Stimulated activated CD8-positive, alpha-beta memory T cell treated with anti-CD3 and anti-CD28 coated beads, Interleukin-12 subunit alpha, Interleukin-12 subunit beta, amount 100 ng/mL, for 1 hour (primary cell): Measurements from ENCODE around the gene PHLDB2.

Experiments
- DNase-seq: peaks from one replicate; pipeline ENCODE4 v3.0.0-alpha.2; 2020; ENCODE audit warnings: low read depth

Gene PHLDB2

DNA sequence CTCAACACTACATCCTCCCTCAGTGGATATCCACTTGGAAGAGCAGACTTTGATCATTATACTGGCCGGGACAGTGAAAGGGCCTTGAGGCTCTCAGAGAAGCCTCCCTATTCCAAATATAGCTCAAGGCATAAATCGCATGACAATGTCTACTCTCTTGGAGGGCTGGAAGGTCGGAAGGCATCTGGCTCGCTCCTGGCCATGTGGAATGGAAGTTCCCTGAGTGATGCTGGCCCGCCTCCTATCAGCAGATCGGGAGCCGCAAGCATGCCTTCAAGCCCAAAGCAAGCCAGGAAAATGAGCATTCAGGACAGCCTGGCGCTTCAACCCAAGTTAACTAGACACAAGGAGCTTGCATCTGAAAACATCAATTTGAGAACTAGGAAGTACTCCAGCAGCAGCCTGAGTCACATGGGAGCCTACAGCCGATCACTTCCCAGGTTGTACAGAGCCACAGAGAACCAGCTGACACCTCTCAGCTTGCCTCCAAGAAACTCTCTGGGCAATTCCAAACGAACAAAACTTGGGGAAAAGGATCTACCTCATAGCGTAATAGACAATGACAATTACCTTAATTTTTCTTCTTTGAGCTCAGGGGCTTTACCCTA, 25.4 kb downstream of the PHLDB2 start:
- no peak for DNase-seq

DNA sequence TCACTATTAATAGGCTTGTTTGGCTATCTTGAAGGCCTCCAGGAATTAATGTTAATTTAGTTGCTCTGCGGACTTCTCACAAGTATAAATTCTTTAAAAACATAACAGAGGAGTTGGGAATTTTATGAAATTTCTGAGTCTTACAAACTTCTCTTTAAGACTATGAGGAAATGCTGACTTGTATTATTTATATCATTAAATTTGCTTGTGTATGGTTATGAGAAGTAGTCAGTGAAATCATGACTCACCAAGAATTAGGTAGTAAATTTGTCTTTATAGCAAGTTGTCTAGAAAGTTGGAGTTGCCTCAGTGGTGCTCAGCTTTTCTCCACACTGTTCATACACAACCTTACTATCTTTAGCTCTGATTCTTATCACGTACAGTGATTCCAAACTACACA, 26.5 kb downstream of the PHLDB2 start:
- DNase-seq: no peak

DNA sequence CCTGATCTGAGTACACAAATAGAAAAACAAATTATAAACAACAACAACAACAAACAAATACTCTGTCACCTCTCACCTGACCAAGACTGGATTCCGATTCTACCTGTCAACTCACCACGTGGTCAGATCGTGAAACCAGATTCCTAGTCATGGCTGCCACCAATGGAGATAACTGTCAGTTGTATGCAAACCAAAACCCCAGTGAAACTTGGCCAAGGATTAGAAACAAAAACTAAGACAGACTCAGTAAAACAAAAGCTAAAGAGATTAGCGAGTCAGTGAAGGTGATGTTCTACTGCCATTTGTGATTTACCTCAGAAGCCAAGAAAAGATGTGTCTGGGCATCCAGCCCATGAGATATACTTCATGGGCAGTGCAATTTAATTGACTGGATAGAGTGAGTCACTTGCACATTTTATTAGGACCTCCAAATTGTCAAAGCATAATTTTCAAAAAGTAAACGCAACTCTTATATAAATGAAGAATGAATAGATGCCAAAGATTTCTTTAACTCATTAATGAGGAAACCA, 31.1 kb downstream of the PHLDB2 start:
- DNase-seq: no peak

DNA sequence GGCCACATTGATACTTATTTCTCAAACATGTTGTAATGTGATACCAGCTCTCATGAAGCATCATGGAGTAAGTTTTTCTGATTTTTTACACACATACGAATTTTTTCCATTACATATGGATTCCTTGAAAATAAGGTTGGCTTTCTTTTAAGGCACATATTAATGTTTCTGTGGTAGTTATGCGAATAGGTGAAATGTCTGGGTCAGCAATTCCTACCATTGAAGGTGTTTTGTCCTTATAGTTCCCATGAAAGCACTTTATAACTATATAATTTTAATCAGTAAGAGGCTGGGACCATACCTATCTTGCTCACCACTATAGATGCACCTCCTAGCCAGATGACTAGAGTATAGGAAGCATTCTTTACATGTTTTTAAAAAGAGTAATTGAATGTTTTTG, 33.0 kb downstream of the PHLDB2 start:
- no peak for DNase-seq

DNA sequence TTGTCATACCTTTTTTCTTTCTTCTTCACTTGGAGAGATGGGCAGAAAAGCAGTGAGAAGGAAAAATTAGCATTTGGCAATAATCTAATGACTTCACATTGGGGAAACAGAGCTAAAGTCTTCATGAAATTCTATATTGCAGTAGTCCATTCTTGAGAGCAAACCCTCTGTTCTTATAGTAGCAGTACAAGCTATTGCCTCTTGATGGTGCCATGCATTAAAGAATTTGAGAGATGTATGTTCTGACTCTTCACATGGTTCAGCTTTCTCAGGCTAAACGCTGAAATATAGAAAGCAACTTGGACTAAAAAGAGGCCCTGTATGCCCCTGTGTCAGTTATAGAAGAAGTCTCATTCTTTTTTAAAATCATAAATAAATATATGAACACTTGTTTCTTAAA, 36.0 kb downstream of the PHLDB2 start:
- DNase-seq: no peak

DNA sequence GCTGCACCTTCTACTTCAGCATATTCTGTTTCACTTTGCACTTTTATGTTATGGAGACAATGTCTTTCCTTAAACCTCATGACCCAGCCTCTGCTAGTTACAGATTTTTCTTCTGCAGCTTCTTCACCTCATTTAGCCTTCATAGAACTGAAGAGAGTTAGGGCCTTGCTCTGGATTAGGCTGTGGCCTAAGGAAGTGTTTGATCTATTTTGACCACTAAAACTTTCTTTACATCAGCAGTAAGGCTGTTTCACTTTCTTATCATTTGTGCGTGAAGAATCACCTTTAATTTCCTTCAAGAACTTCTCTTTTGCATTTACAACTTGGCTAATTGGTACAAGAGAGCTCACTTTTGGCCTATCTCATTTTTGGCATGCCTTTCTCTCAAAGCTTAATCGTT, 40.9 kb downstream of the PHLDB2 start:
- no peak for DNase-seq

DNA sequence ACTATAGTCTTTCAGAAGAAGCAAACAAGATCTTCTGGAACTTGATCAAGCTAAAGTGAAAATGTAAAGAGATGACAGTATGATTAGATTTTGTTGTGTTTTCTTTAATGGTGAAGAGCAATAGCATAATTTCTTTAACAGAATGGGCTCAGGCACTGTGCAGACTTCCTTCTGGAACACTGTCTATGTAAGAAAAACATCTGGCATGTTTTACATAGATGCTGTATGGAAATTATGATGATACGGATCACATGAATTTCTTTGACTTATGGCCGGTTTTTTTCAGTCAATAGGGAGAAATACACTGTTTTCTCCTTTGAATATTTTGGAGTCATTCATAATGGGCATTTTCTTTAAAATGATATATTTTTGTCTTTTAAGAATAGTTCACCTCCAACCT, 42.6 kb downstream of the PHLDB2 start:
- DNase-seq: no peak

DNA sequence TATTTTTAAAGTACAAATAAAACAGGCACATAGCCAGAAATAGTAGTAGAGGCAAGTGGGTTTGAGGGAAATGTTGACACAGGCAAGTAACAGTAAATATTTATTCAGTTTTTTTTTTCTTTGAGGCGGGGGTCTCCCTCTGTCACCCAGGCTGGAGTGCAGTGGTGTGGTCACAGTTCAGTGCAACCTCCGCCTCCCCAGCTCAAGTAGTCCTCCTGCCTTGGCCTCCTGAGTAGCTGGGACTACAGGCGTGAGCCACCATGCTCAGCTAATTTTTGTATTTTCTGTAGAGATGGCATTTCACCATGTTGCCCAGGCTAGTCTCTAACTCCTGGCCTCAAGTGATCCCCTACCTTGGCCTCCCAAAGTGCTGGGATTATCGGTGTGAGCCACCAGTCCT, 43.5 kb downstream of the PHLDB2 start:
- no peak for DNase-seq

DNA sequence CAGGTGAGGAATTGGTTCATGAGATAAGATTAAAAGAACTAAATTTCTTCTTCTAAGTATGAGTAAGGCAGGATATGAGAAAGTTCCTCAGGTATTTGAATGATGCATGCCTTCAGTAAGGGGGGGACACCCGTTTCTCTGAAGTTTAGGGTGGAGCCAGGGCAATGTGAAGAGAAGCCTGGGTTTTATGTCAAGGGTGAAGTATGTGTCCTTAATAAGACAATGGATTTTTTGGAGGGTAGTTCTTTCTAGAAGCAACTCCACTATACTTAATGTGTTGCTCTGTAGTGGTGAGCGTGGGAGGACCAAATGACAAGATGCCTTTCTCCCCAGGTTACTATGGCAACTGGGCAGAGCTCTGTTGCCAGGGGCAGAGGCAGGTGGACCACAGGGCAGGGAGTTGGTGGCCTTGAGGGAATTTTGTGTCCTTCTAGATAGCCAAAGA, 44.0 kb downstream of the PHLDB2 start:
- DNase-seq: no peak

DNA sequence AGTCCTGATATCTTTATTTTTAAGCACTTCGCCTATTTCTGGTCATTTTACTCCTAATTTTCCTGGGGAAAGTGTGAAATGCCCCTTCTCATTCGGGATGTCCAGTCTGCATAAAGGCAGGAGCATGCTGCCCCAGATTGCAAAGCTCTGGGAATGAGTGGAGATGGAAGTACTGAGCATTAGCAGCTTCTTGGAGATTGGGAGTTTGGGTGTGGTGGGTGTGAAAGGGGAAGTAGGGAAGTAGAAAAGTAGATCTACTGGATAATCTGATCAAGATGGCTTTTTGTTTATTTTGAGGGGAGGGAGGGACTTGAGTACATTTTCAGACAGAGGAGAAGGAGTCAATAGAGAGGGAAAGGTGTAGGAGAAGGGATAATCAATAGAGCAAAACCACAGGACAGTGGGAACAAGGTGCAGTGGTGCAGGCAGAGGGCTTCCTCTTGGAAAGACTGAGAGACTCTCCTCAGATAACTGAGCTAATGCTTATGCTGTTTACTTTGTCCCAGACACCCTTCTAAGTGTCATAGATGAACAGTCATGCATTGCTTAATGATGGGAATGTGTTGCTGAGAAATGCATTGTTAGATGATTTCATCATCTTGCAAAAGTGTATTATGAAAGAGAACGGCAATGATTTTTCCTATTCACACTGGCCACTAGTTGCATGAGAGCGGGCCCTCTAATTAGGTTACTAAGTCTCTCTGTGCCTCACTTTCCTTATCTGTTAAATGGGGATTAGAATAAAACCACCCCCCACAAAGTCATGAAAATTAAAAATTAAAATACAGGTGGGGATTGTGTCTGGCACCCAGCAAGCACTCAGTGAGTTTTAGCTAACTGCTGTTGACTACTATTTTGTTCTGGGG, 45.5 kb downstream of the PHLDB2 start:
- DNase-seq: no peak

DNA sequence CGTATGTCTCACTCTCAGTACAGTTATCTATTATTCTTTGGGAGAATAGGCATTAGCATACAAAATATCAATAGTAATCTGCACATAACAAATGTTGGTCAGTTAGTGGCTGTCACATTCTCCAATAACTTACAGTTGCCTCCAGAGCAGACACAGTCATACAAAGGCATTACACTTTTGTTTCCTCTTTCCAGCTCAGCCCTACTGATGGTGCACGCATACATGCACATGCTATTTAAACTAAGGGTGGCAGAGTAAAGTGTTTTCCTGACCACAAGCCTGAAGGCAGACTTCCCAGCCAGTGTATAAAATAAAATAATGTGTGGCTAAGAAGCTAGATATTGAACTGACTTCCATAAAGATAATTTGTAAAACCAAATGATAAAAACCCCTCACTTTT, 47.6 kb downstream of the PHLDB2 start:
- DNase-seq: no peak

DNA sequence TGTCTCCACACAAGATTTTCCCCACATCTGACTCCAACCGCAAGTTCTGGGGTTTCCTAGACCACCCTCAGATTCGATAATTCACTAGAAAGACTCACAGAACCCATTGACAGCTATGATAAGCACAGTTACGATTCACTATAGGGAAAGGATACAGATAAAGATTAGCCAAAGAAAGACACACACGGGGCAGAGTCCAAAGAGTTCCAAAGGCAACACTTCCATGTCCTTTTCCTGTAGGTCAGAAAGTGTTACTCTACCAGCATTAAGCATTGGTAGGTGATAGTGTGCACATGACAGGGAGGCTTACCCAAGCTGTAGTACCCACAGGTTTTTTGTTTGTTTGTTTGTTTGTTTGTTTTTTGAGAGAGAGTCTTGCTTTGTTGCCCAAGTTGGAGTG, 48.1 kb downstream of the PHLDB2 start:
- no peak for DNase-seq

DNA sequence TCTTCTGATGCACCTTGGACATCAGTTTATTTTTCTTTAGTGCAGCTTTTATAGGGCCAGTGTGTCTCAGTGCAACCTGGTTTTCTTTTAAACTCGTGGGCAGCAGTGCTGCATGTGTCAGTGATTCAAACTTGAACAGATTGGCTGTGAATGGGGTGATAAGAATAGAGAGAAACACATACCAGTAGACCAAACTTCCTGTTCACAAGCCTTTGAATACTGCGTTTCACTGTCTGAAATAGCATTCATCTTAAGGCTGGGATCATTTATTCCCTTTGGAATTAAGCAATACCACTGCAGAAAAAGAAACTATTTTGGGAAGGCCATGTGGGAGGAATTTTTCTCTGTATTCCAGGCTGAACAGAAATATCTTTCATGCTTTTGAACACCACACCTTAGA, 51.7 kb downstream of the PHLDB2 start:
- no peak for DNase-seq

DNA sequence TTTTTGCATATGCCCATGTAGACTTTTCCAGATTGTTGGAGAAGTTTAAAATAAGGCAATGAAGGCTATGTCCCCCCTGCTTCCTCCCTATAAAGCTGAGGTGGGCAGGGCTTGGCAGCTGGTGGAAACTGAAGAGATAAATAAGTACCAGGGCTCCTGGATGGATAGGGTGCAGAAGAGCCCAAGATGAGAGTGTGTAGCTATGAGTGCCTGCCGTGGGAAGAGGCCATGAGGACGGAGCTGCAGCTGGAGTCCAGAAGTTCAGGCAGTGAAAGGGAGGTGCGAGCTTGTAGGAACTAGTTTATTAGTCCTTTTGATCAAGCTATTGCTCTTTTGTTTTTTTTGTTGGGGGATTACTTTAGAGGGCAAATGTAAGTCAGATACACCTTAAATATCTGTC, 52.4 kb downstream of the PHLDB2 start:
- DNase-seq: no peak

DNA sequence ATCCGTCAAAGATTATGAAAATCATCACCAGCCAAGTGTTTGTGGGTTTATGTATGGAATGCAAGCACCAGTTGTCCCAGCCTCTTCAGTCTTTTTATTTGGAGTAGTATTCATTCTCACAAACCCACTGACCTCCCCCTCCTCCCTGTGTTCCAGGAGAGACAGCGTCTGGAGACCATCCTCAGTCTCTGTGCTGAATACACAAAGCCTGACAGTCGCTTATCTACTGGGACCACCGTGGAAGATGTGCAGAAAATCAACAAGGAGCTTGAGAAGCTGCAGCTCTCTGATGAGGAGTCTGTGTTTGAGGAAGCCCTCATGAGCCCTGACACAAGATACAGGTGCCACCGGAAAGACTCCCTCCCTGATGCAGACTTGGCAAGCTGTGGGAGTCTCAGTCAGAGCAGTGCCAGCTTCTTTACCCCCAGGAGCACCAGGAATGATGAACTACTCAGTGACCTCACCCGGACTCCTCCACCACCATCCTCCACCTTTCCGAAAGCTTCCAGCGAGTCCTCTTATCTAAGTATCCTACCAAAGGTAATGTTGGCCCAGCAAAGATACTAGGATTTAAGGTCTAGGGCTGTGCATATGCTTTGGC, 54.2 kb downstream of the PHLDB2 start:
- DNase-seq: no peak

DNA sequence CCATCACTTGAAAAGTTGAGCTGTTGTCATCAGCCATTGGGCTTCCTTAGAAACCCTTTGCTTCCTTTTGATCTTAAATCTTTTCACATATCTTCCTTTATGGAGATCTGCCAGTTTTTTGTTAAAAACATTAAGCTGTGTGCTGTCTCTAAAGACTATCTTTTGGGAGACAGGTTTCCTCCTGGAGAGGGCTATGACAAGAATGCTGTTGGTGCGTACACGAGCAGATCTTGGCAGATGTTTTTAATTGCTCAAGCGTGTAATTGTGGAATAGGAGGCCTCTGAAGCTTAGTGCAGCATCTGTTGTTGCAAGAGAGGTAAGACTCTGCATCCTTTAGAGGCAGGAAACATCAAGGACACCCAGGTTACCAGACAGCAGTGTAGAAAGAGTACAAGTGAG, 56.8 kb downstream of the PHLDB2 start:
- DNase-seq: no peak

DNA sequence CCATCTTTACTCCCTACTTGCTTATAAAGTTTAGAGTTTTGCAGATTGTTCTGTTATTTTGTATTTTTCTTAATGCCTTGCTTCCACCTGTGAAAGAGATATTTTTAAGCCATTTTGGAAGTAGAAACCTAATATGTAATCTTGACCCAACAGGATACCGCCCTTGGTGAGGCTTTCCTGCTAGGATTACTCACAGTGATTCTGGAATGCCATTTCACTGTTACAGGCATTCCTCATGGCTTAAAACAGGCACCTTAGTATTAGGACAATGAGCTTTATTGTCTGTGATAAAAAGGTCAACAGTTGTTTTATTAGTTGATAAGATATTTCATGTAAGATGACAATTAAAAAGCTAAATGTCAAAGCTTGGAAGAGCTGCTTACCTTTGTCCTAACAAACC, 58.2 kb downstream of the PHLDB2 start:
- DNase-seq: no peak

DNA sequence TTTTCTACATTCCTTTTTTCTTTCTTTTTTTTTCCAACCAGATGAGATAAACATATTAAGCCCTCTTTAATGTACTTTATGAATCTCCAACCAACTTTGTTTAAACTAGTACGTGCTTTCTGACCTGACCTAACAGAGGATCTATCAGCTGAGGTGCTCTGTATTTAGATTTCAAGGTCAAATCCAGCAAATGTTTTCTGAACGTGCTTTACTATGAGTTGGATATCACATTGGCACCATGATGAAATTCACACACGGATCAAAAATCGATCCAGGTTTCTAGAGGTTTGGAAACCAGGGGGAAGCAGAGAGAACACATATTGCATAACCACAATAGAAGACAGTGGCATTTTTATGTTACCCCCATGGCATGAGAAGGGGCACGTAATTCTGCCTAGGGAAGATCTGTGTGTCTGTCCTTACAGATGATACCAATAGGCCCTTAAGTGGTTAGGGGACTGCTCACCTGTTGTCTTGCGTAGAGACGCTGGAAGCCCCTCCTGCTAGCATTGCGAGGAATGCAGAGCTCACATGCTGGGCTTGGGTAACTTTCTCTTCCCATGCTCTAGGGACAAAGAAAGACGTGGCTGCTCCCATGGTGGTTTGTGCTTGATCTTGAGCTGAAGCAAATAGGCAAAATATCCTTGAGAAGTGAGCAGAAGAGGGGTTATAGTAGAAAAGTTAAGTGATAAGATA, 60.5 kb downstream of the PHLDB2 start:
- DNase-seq: no peak

DNA sequence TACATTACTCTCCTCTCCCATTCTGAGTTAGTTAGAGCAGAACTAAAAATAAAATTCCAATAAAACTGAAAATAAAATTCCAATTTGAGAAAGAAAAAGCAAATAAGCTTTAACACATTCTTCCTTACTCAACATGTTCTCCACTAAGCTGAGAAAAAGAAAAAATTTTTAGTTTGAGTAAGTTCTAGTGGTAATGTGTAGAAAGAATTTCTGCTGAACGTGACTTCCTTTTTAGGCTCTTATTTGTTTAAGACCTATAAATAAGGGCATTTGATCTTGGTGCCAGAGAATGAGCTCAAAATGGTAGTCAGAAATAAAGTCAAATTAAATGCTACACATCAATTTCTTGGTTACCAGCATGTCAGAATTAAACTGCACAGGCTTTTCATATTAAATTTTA, 62.1 kb downstream of the PHLDB2 start:
- DNase-seq: no peak

DNA sequence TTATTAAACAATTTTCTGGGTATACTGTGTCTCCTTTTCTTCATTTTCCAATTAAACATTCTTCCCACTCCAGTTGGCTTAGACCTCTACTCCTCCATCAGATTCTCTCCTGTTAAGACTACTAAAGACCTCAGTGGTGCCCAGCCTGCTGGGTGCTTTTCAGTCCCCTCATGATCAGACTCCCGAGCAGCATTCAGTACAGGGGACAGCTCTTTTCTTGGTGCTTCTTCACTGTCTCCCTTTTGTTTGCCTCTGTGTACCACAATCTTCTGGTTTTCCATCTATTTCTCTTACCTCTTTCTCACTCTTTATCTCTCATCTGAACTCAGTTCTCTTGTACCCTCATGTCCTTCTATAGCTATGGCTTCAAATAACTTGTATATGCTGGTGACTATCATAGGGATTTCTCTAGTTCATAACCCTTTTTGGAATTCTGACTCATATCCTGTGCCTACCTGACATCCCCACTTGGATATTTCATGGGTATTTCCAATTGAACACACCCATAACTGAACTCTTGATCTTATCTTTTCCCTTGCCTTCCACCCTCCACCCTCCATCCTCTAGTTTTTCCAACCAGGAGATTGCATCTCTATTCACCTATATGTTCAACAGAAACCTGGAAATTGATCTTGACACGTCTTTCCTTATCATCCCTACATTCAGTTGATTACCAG, 64.2 kb downstream of the PHLDB2 start:
- no peak for DNase-seq

DNA sequence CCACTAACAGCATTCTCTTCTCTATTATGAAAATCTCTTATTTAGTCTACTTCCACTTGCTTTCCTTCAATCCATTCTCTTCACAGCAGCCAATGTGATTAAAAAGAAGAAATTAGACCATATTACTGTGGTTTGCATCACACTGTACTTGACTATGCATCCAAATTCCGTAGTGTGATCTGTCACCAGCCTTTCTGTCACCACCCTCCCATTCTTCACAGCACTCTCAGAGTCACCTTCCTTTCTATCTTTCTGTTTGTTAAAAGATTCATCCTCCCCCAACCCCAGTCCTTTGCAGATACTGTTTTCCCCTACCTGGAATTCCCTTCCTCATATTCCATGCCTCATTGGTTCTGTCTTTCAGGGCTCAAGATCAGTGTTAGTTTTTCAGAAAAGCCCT, 64.7 kb downstream of the PHLDB2 start:
- DNase-seq: no peak

DNA sequence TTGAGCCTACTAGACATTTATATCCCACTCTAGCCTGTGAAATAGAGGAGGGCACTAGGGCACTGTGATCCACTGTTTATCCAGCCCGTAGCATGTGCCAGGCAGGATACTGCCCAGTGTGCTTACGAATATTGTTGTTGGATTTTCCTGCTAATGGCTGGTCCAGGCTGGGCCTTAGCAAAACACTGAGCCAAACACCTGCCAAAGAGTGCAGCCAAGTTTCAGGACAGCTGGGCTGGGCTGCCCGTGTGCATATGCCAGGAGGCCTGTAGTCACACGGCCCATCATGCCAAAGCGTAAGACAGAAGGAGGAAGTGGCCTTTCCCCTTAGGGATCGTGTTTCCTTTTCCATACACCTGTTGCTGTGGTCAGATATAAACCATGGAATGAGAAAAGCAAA, 65.2 kb downstream of the PHLDB2 start:
- no peak for DNase-seq
